Right ventricle myocardium superior (tissue), 1 donor: ENCODE measurements around the gene ARF1. TPM values are rescaled to one million over a fixed set of nuclear protein-coding genes. Genes with fewer than 3 reads are reported as not detected.
"Not testable (repeated sequence)": the region's sequence is repeated elsewhere in the genome, so short reads cannot be mapped to it uniquely, and the experiment has no call there.

Experiments
- ATAC-seq: fragments of 200-7000 bp; cut with Tn5 transposase; one replicate; pipeline ENCODE4 v1.9.1; 2020; ENCODE audit warnings: mild to moderate bottlenecking; ENCODE audit not compliant: poor library complexity
- DNase-seq: peaks from one replicate; pipeline ENCODE4 v3.0.0-alpha.2; 2020
- intact Hi-C: fragments of 100-400 bp; cut with DNase I; formaldehyde crosslinking; loops from one replicate; pipeline ENCODE4 v1.11.2; 2022
- total RNA-seq: library from RNA; stranded (reverse); fragmentation: NEBNext Ultra II Directional; extraction: Animal tissue kit (Norgen Biotek cat#: 25700); gene quantifications from one replicate; pipeline ENCODE4 v1.2.1, GENCODE V29; 2021
- donor health status: DM: no; HTN: yes; CAD: no; lungs with severe emphysema.

ARF1 gene
- total RNA-seq, 1 donor from 2014 or later: 251 TPM

DNA sequence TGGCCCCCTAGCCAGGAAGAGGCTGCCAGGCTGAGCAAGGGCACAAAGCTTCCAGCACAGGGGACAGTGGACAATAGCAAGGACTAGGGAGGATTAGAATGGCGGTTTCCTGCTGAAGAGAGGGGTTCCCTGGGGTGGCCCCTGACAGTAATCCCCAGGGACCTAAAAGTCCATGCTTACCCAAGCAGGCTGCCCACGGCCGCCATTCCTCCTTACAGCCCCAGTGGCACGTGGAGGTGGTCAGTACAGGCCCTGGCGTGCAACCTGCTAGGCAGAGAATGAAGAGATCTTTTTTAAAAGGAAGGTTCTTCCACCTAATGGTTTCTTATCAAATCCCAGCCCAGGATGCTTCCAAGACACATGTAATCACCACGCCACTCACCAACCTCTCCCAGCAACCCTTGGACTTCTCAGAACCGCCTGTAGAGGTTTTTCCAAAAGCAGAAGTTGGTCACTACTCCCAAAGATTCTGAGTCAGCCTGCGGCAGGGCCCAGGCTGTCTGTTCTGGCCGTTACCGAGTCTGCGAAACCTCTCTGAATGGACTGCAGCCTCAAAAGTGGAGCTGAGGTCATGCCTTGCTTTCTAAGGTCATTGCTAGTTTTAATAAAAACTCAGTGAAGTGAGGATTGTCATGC lies 25.7 kb downstream of the ARF1 start:
- intact Hi-C loops: no loop called here
- ATAC-seq (no peak), DNase-seq (no peak)

DNA sequence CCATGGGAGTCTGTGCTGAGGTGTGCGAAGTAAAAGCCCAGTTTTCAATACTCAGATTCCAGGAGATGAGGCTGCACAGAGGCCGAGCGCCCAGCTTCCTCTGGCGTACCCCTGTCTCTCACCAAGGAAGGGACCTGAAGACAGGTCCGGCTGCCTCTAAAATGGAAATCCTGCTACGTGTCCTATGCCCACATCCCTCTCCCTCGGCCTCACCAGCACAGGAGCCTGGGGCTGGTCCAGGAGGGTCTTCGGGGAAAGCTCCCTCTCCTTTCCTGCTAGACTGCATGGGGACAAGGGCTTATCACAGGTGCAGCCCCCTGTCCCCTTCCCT lies 26.2 kb downstream of the ARF1 start:
- no peak for ATAC-seq
- DNase-seq: no peak
- intact Hi-C loops: no loop called here

DNA sequence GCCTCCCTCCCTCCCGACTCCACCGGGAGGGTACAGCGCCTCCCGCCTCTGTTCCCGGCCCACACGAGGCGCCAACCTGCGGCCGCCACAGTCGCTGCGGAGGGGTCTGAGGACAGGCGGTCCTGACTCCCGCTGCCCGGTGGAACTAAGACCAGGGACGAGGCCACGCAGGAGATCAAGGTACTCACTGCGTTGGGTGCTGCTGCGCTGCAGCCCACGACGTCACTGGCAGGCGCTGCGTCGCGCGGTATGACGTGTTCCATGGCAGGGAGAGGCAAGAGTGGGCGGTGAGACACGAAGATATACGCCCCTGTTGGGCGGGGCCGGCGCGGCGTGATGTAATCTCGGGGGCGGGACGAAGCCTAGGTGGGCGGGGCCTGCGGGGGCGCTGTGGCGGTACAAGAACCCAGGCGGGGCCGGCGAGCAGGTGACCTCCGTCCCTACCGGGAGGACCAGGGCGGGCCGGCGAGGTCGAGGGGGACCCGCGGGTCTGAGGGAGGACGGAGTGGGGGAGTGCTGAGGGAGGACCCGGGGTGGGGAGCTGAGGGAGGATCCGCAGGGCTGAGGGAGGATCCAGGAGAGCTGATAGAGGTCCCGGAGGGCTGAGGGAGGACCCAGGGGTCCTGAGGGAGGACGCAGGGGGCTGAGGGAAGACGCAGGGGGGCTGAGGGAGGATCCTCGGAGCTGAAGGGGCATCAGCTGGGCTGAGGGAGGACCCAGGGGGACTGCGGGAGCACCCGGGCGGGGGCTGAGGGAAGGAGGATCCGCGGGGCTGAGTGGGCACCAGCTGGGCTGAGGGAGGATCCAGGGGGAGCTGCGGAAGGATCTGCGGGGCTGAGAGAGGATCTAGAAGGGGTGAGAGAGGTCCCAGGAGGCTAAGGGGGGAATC lies 26.8 kb downstream of the ARF1 start, which contains the start of gene MRPL55:
Gene MRPL55 (minus strand): TSS at position 227 of the 889 bp plus-strand sequence. CDS start 1,039 bp downstream, outside the sequence.
- intact Hi-C loops: no loop called here
- peak; percentile 99 for DNase-seq
- peak; percentile 98 for ATAC-seq

- peak; percentile 5 for ATAC-seq
- intact Hi-C loops: no loop called here
- no peak for DNase-seq
These were observed 27.5 kb downstream of the ARF1 start for GRCh38 chr1:228109962-228110488.

GRCh38 chr1:228110556-228110955 lies 28.0 kb downstream of the ARF1 start:
- no peak for ATAC-seq
- no peak for DNase-seq
- intact Hi-C loops: no loop called here

- ATAC-seq, intact Hi-C loops, DNase-seq: not testable (repeated sequence)
These were observed 28.8 kb downstream of the ARF1 start for GRCh38 chr1:228111315-228111714.

DNA sequence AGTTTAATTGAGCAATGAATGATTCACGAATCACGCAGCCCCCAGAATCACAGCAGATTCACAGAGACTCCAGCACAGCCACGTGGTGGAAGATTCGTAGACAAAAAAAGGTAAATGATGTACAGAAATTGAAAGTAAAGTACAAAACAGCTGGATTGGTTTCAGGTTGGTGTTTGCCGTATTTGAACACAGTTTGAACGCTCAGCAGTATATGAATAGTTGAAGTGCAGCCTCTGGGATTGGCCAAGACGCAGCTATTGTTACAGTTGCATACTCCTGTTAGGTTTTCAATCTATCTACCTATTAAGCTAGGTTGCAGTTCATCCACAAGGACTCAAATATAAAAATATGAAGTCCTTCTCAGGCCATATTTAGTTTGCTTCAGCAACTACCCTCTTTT lies 29.7 kb downstream of the ARF1 start:
- intact Hi-C loops: no loop called here
- ATAC-seq: no peak
- DNase-seq: no peak

- intact Hi-C loops: no loop called here
- no peak for ATAC-seq
- no peak for DNase-seq
These were observed 30.1 kb downstream of the ARF1 start for GRCh38 chr1:228112617-228113016.

GRCh38 chr1:228114827-228115226 lies 32.3 kb downstream of the ARF1 start:
- no peak for DNase-seq
- no peak for ATAC-seq
- intact Hi-C loops: no loop called here

- intact Hi-C loops: no loop called here
- no peak for DNase-seq
- no peak for ATAC-seq
These were observed 34.8 kb downstream of the ARF1 start for GRCh38 chr1:228117335-228117734.

DNA sequence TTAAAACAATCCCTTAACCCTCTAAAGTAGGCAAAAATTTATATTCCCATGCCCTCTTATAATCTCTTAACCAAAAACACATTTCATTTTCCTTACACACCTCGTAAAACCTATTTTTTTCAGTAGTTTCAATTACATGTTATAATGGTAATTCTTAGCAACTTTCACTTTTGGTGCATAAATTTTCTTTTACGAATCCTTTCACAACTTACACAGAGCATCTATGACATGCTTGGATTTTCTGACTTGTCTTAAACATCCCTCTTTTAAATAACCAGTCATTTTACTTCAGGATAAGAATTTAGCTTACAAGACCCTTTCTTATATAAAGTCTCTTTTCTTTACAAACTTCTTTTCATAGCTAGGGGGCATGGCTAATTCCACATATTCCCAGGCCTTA lies 35.5 kb downstream of the ARF1 start:
- intact Hi-C loops: no loop called here
- no peak for ATAC-seq
- DNase-seq: no peak

GRCh38 chr1:228120351-228120750 lies 37.8 kb downstream of the ARF1 start:
- intact Hi-C loops: loop anchor here (10.0 kb wide), 1 partner anchor 374 kb away; no protein-coding TSS in a partner anchor
- DNase-seq (no peak), ATAC-seq (no peak)

DNA sequence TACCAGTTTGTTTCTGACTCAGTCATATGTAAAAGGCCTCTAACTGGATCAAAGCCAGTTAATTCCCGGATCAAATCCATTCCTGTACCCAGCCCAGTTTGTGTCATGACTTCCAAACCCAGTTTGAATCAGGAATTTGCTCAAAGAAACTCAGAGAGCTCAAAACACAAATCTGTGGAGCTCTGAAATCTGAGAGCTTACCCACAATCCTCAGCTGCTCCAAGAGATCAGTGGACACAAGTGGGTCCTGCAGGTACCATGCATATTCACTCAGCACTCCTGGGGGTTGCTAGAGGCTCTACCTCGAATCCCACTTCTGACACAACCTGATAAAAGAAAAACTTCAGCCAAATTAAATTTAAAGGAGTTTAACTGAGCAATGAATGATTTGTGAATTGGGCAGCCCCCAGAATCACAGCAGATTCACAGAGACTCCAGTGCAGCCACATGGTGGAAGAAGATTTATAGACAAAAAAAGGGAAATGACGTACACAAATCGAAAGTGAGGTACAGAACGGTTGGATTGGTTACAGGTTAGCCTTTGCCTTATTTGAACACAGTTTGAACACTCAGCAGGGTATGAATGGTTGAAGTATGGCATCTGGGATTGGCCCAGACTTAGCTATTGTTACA lies 38.5 kb downstream of the ARF1 start:
- ATAC-seq (no peak), DNase-seq (no peak)
- intact Hi-C loops: loop anchor here (10.0 kb wide), 1 partner anchor 374 kb away; no protein-coding TSS in a partner anchor

DNA sequence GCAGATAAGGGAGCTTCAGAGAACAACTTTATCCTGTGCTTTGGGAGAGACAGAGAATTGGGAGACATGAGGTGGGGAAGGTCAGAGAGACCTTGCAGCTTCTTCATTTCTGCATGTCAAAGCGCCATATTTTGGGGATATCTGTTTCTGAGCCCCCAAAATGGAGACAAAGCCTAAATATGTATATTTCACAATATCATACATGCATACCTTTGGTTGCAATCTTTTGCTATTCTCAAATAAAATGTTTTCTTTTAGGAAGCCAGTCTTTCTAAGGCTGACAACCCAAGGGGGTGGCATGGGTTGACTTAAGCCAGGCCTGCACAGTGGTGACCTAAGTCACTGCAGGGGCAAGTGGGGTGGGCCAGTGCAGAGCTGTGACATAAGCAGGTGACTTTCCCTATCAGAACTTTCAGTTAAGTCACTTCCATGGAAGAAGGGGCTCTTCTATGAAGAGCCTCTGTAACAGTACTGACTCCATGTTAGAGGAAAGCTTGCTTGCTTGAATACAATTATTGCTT lies 40.5 kb downstream of the ARF1 start:
- ATAC-seq: no peak
- no peak for DNase-seq
- intact Hi-C loops: loop anchor here (10.0 kb wide), 1 partner anchor 372 kb away; no protein-coding TSS in a partner anchor

- DNase-seq (no peak), ATAC-seq (no peak)
- intact Hi-C loops: loop anchor here (10.0 kb wide), 1 partner anchor 371 kb away; no protein-coding TSS in a partner anchor
These were observed 41.0 kb downstream of the ARF1 start for GRCh38 chr1:228123505-228123904.

DNA sequence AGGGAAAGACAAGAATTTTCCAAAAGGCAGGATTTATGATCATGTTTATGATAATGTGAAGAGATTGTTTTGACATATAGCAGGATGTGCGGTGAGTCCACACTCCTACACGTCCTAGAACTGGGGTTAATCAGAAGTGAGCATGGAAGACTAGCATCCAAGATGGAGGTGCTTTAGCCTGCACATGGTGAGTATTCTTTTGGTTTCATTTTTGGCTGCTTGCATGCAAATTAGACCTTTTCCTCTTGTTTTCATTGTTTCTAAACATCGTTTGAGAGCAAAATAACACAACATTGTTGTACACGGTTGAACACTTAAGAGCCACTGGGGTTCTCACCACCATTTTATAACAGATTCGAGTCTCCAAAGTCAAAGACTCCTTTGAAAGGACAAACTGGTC lies 42.7 kb downstream of the ARF1 start:
- DNase-seq (no peak), ATAC-seq (no peak)
- intact Hi-C loops: loop anchor here (10.0 kb wide), 1 partner anchor 370 kb away; no protein-coding TSS in a partner anchor

- ATAC-seq (no peak), DNase-seq (no peak)
- intact Hi-C loops: loop anchor here (5.0 kb wide), 1 partner anchor 381 kb away; no protein-coding TSS in a partner anchor
These were observed 49.3 kb downstream of the ARF1 start for GRCh38 chr1:228131766-228132165.

- ATAC-seq (no peak), DNase-seq (no peak)
- intact Hi-C loops: loop anchor here (5.0 kb wide), 1 partner anchor 378 kb away; no protein-coding TSS in a partner anchor
These were observed 52.1 kb downstream of the ARF1 start for GRCh38 chr1:228134591-228134990.

DNA sequence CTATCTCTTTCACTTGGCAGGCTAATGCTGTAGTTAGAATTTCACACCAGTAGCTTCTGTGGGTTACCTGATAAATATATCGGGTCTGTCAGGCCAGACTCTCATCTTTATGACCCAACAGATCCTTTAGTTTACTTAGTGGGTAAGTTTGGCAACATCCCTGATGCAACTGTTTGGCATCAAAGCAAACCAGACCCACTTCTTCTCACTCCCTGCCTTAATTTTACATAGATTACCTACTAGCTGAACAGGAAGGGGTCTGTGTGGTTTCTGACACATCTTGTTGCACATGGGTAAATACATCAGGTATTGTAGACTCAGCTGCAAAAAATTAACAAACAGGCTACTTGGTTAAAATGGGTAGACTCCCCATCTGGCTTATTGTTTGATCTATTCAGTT lies 54.4 kb downstream of the ARF1 start:
- DNase-seq: no peak
- ATAC-seq: no peak
- intact Hi-C loops: no loop called here
